Muscle of arm (tissue), 14 donors: Measurements from ENCODE around the gene SPIRE1. TPM values are rescaled to one million over a fixed set of nuclear protein-coding genes. Genes with fewer than 3 reads are reported as not detected.

Source experiments
- DNase-seq: peaks from one replicate; pipeline ENCODE4 v3.0.0-alpha.2; 2013
- long read RNA-seq, 11 donors: transcript quantifications; one replicate each; lab custom pipeline, GENCODE V29; 2026
- polyA plus RNA-seq, 12 donors: library from polyadenylated mRNA; unstranded; fragments of 120-200 nt; gene quantifications; one replicate each; pipeline ENCODE4 v1.2.1, GENCODE V29; 2013; ENCODE audit not compliant: insufficient read length in 12 of 12

Gene SPIRE1
- polyA plus RNA-seq: 10 to 100 TPM in 11 of 12 donors, not detected in 1; 11.5 to 15.7 (median 13.6) TPM
- long read RNA-seq, donor 1, full-length matches to known transcripts: 1 of 1 reads
- long read RNA-seq, donor 1, partial matches to known transcripts: 0 of 1 reads
- long read RNA-seq, donor 1, other reads (novel, unspliced or antisense): 0 of 1 reads
- long read RNA-seq, donor 2, full-length matches to known transcripts: 1 of 1 reads
- long read RNA-seq, donor 2, partial matches to known transcripts: 0 of 1 reads
- long read RNA-seq, donor 2, other reads (novel, unspliced or antisense): 0 of 1 reads
- long read RNA-seq, donor 3: 0 reads
- long read RNA-seq, donor 4: 0 reads
- long read RNA-seq, donor 5, full-length matches to known transcripts: 1 of 1 reads
- long read RNA-seq, donor 5, partial matches to known transcripts: 0 of 1 reads
- long read RNA-seq, donor 5, other reads (novel, unspliced or antisense): 0 of 1 reads
- long read RNA-seq, donor 6: 0 reads
- long read RNA-seq, donor 7: 0 reads
- long read RNA-seq, donor 8, full-length matches to known transcripts: 3 of 3 reads
- long read RNA-seq, donor 8, partial matches to known transcripts: 0 of 3 reads
- long read RNA-seq, donor 8, other reads (novel, unspliced or antisense): 0 of 3 reads
- long read RNA-seq, donor 9: 0 reads
- long read RNA-seq, donor 10, full-length matches to known transcripts: 3 of 3 reads
- long read RNA-seq, donor 10, partial matches to known transcripts: 0 of 3 reads
- long read RNA-seq, donor 10, other reads (novel, unspliced or antisense): 0 of 3 reads
- long read RNA-seq, donor 11, full-length matches to known transcripts: 1 of 1 reads
- long read RNA-seq, donor 11, partial matches to known transcripts: 0 of 1 reads
- long read RNA-seq, donor 11, other reads (novel, unspliced or antisense): 0 of 1 reads

GRCh38 chr18:12657684-12658425 is at the start of gene SPIRE1:
SPIRE1 (minus strand) TSS chr18:12658107; CDS start chr18:12657866, 241 bp downstream.
- DNase-seq: peak; percentile 31

- DNase-seq: no peak
Measured at GRCh38 chr18:12703664-12704063, 45.8 kb upstream of the SPIRE1 start.

- DNase-seq: no peak
Measured at GRCh38 chr18:12703096-12703567, 45.2 kb upstream of the SPIRE1 start.

GRCh38 chr18:12702221-12703095 is 44.6 kb upstream of the SPIRE1 start, which contains the start of the genes CEP76 and PSMG2:
CEP76 (minus strand) TSS chr18:12702723; CDS start chr18:12702548, 175 bp downstream.
PSMG2 (plus strand) TSS chr18:12703042; CDS start chr18:12703108, 66 bp downstream.
- peak; percentile 93 for DNase-seq

- DNase-seq: no peak
Measured at GRCh38 chr18:12701161-12701560, 43.3 kb upstream of the SPIRE1 start.

GRCh38 chr18:12699747-12700146 is 41.8 kb upstream of the SPIRE1 start:
- DNase-seq: no peak

GRCh38 chr18:12694032-12694431 is 36.1 kb upstream of the SPIRE1 start:
- DNase-seq: no peak

- no peak for DNase-seq
Measured at GRCh38 chr18:12692206-12692605, 34.3 kb upstream of the SPIRE1 start.

- DNase-seq: no peak
Measured at GRCh38 chr18:12689256-12689850, 31.4 kb upstream of the SPIRE1 start.

- no peak for DNase-seq
Measured at GRCh38 chr18:12686100-12686499, 28.2 kb upstream of the SPIRE1 start.

- peak; percentile 46 for DNase-seq
Measured at GRCh38 chr18:12679183-12679786, 21.4 kb upstream of the SPIRE1 start.

GRCh38 chr18:12668041-12668440 is 10.1 kb upstream of the SPIRE1 start:
- no peak for DNase-seq

GRCh38 chr18:12659904-12660605 is 2.1 kb upstream of the SPIRE1 start:
- peak; percentile 73 for DNase-seq

- DNase-seq: peak; percentile 31
Measured at GRCh38 chr18:12658426-12659138, 675 bp upstream of the SPIRE1 start.

GRCh38 chr18:12656938-12657683 is 796 bp downstream of the SPIRE1 start:
- DNase-seq: peak; percentile 45

GRCh38 chr18:12656605-12656937 is 1.3 kb downstream of the SPIRE1 start:
- DNase-seq: peak; percentile 33

- no peak for DNase-seq
Measured at GRCh38 chr18:12654971-12655370, 2.9 kb downstream of the SPIRE1 start.
